Measurements from ENCODE around the gene HAPLN2.
"Not testable (repeated sequence)": the region's sequence is repeated elsewhere in the genome, so short reads cannot be mapped to it uniquely, and the experiment has no call there.

Gene HAPLN2

DNA sequence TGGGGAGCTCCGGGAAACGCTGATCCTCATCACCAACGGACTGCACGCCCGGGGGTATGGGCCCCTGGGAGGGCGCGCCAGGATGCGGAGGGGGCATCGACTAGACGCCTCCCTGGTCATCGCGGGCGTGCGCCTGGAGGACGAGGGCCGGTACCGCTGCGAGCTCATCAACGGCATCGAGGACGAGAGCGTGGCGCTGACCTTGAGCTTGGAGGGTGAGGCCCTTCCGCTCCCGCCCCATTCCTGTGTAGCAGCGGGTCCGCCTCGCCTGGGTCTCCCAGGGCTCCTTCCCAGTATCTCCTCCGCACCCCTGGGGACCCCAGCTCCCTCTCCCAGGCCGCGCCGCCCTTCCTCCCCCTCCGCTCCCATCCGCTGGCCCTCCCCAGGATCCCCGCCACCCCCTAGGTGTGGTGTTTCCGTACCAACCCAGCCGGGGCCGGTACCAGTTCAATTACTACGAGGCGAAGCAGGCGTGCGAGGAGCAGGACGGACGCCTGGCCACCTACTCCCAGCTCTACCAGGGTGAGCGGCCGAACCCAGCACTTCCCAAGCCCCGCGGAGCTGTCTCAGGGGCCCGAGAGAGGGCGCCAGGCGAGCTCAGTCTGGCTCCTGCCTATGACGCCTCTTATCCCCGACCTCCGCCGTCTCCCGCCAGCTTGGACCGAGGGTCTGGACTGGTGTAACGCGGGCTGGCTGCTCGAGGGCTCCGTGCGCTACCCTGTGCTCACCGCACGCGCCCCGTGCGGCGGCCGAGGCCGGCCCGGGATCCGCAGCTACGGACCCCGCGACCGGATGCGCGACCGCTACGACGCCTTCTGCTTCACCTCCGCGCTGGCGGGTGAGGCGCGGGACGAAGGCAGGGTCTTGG, 5.0 kb downstream of the HAPLN2 start:
- peak; percentile 38 for DNase-seq

DNA sequence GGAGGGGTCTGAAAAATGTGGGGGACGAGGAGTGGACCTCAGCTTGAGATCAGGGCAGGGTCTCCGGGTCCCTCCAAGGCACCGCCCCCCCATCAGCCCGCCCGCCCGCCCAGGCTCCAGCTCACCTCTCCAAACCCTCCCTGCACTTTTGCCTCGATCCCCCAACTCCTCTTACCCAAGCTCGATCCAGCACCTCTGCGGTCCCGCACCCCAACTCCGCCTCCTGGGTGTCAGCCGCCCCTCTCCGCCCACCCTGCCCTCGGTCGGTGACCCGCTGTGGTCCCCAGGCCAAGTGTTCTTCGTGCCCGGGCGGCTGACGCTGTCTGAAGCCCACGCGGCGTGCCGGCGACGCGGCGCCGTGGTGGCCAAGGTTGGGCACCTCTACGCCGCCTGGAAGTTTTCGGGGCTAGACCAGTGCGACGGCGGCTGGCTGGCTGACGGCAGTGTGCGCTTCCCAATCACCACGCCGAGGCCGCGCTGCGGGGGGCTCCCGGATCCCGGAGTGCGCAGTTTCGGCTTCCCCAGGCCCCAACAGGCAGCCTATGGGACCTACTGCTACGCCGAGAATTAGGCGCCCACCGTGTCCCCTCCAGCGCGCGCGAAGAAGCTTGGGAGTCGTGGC, 5.7 kb downstream of the HAPLN2 start:
- no peak for DNase-seq

DNA sequence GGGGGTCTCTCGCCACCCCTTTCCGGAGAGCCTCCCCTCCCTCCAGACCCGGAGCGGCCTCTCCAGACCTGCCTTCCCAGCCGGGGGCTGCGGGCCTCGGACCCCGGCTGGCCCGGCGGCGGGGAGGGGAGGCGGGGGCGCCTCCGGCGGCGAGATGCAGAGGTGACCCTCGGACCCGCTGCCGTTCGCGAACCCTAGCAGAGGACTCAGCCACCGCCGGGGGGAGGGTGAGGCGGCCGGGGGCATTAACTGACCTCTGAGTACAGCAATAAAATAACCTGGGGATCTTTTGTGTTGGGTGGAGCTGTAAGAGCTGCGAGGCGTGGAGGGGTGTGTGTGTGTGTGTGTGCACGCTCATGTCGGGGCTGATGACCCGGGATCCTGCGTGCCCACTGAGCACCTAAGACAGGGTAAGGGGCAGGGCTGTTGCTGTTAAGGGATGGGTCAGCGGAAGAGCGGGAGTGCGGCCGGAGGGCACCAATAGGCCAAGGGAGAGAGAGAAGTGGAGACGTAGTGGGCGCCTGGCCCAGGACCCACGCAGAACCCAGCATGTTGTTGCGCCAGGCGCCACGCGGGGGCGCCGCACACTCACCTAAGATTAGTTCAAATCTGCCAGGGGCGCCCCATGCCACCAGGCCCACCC, 6.3 kb downstream of the HAPLN2 start:
- DNase-seq: peak; percentile 38

DNA sequence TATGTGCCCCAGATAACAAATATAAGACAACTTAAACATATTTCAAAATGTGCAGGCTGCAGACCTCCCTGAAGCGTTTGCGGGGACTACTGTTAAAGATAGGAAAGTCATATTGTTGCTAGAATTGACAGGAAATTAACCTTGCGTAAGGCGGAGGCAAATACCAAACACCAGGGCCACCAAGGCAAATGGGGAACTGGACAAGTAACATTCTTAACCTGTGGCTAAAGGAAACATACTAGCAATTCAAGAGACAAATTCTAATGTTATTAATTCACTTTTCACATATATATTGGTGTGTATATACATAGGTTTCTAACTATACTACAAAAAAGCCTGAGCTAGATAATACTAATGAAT, 6.8 kb downstream of the HAPLN2 start:
- no peak for DNase-seq

DNA sequence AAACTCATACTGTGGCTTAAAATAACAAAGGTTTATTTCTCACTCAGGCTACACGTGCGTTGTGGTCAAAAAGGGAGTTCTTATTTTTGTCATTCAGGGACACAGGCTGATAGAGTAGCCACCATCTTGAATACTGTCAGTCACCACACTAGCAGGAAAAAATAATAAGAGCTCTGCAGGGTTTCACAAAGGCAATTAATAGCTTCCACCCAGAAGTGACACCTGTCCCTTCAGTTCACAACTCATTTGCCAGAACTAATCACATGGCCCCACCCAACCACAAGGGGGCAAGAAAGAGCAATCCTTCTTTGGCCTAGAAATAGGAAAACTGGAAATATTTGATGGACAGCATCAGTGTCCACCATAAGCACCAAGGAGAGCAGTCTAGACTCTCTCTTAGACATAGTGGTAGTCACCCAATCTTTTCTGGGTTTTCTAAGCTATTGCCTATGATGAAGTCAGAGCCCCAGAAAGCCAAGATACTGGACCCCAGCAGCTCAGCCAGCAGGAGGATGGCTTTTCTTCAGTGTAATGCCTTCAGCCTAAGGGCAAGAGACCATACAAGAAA, 8.2 kb downstream of the HAPLN2 start:
- DNase-seq: no peak

DNA sequence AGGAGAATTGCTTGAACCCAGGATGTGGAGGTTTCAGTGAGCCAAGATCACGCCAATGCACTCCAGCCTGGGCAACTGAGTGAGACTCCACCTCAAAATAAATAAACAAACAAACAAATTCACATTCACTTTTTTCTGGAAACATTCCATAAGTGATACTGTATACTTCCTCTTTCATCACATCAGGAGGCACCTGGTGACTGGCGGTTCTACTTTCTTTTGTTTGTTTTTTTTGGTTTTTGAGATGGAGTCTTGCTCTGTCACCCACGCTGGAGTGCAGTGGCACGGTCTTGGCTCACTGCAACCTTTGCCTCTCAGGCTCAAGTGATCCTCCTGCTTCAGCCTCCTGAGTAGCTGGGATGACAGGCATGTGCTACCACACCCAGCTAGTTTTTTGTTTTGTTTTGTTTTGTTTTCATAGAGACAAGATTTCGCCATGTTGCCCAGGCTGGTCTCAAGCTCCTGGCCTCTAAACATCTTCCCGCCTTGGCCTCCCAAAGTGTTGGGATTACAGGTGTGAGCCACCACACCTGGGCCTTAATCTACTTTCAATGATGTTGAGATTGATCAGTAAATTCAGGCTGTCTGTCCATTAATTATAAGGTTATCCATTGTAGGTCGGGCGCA, 10.7 kb downstream of the HAPLN2 start:
- no peak for DNase-seq

DNA sequence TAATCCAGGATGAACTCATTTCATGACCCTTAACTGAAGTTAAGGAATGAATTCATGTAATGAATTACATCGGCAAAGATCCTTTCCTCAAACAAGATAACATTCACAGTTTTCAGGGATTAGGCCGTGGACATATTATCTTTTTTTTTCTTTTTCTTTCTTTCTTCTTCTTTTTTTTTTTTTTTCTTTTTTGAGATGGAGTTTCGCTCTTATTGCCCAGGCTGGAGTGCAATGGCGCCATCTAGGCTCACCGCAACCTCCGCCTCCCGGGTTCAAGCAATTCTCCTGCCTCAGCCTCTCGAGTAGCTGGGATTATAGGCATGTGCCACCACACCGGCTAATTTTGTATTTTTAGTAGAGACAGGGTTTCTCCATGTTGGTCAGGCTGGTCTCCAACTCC, 11.9 kb downstream of the HAPLN2 start:
- not testable (repeated sequence) for DNase-seq

DNA sequence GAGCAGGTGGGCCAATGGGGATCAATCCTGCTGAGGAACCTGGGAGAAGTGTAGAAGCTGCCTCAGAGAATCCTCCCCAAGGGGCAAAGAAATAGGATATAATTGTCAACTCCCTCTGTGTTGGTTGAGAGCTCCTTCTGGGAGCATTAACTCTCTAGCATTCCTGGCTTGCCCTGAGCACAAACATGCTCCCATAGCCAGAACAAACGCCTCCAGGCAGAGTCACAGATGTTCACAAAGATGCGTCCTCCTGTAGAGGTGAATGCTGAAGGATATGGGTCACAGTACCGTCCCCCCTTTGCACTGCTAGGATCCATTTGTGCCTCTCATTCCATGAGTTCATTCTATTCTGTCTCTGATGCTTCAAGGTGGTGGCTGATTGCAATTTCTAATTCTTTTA, 13.1 kb downstream of the HAPLN2 start:
- DNase-seq: no peak

DNA sequence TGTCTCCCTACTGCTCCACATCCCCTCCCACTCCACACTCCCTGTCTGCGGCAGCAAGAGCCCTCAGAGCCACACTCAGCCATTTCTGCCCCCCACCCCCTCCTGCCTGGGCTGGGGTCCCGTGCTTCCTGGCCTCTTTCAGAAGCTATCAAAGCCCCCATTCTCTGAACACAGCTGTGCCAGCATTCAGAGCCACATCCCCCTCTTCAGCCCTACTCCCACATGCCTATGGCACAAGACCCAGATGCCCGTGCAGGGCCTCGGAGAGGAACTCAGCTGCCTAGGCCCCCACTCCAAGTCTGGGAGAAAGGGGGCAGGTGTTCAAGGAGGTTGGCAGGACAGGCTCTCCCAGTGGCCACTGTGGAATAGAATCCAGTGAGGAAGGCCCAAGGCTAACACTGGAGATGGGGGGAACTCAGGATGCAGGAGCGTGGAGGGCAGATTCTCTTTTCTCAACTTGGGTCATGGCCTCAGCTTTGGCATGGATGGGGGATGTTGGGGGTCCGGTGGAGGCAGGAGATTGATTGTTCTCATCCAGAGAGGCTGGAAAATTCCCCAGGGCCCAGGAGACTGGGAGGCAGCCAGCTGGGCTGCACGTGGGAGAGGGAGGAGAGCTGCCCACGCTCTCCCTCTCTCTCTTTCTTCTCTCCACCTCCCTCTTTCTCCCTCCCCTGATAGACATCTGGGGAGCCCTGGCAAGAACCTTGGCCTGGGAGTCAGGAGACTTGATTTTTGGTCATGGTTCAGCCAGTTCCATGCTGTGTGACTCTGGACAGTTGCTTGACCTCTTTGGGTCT, 19.2 kb downstream of the HAPLN2 start:
- no peak for DNase-seq

DNA sequence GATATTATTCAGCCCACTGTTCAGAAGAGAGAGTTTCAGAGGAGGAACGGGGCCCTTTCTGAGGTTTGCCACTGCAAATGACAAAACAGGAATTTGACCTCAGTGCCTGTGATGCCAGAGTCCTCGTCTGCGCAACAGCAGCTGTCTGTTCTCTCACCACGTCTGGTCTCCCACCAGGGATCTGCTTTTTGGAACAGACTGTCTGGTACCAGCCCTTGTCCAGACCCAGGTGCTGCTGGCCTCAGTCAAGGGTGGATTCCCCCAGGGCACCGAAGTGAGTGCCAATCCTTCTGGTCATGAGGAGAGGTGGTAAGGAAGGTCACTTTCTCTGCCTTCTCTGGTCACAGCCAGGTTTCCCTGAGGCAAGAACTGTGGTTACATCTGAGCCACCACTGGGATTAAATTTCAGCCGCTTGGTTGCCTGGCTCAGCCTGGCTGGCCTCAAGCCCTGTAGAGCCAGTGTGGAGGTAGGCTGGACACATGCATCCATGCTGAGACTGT, 20.4 kb downstream of the HAPLN2 start:
- DNase-seq: no peak

DNA sequence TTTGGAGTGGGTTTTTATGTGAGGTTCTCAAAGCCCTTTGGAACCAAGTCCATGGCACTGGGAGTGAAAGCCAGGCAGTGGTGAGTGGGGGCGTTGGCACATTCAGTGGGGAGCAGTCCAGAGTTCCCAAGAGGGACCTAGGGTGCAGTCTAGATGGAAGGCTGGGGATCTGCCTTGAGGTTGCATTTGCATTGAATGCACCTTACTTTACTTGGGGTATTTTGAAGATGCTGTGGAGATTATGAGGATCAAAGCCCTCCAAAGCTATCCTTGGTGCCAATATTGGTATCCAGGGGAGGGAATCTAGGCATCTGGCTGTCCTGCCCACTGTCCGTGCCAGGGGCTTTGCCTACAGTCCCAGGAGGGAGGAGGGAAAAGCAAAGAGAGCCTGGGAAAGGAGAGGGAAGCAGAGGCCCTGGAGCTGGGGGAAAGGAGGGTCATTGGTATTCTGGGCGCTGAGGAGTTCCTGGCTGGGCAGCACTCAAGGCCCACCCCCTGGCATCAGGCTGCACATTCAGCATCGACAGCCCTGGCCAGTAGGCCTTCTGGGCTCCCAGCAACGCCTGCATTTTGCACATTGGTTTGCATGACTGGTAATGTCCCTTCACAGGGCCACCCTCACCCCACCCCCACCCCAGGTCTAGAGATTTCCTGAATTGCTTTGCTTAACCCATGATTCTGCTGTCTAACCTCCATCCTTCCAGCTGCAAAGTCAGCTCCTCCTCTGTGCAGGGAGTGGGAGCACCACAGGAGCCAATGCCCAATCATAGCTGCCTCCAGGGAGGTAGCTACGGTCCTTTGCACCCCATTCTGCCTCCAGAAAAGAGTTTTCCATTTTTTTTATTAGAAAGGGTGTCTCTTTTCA, 21.9 kb downstream of the HAPLN2 start:
- DNase-seq: no peak

DNA sequence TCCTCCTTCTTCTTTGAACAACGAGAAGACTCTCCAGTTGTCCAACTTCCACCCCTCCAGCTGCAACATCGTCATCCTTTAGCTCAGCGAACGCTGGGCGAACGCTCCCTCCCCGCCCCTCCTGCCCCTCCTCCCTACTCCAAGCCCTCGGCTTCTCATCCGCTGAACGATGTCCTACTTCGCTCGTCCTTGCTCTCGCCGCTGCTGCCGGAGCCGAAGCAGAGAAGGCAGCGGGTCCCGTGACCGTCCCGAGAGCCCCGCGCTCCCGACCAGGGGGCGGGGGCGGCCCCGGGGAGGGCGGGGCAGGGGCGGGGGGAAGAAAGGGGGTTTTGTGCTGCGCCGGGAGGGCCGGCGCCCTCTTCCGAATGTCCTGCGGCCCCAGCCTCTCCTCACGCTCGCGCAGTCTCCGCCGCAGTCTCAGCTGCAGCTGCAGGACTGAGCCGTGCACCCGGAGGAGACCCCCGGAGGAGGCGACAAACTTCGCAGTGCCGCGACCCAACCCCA, 22.6 kb downstream of the HAPLN2 start, which contains the start of gene BCAN:
Gene BCAN, plus strand, starts transcription at position 357 of the 504 bp plus-strand sequence. CDS start 3,938 bp downstream, outside the sequence.
- DNase-seq: no peak

DNA sequence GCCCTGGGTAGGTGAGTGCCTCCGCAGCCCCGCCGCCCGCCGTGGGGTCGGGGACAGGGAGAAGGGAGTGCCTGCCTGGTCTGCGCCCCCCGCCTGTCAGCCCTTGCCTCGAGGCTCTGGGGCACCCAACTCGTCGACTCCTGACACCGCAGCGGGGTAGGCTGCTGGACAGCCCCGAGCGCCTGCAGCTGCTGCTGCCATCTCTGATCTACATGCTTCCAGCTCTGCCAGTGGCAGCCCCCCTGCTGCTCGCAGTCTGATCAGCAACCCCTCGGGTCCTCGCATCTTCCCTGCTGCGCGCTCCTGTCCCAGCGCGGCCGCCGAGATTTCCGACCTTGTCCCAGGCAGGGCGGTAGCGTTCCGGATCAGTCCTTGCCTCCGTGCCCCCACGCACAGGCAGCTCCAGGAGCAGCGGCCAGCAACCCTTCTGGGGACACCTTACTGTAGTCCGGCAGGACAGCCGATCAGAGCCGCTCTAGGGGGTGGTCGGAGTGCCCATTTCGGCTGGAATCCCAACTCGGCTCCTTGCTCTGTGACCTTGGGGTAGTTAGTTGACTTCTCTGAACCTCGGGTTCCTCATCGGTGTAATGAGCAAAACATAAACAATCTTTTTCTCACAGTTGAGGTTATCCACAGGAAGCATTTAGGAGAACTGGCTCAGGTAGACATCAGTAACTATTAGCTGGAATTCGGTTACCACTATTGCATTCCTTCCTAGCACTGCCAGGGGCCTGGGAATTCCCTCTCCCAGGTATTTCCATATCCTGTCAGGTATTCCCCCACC, 23.2 kb downstream of the HAPLN2 start:
- no peak for DNase-seq

DNA sequence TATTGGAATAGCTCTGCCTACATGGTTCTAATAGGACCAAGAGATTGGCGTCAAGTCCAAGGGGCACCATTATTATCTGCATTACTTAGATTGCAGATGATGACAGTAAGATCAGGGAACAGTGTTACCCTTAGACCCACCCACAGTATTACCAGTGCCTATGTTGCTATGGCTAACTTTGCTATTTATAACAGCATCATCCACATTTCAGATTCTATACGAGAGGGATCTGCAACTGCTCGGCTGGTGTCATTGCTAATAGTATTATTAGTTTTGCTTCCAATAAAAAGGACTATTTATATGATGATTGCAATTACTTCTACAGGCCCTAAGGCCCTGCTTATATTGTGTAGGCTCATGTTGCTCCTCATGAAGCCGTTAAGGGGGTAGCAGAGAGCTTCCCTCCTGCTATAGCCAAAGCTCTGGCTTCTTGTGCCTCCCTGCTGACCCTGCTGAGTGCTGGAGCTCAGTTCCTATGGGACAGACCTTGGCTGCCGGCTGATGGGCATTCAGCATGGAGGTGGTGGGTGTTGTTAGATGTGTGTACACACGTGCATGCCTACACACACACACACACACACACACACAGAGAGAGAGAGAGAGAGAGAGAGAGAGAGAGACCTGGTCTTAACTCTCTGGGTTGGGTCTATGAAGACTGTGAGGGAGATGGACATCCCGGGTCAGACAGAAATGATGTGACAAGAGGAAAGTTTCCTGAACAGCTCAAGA, 24.0 kb downstream of the HAPLN2 start:
- DNase-seq: no peak

DNA sequence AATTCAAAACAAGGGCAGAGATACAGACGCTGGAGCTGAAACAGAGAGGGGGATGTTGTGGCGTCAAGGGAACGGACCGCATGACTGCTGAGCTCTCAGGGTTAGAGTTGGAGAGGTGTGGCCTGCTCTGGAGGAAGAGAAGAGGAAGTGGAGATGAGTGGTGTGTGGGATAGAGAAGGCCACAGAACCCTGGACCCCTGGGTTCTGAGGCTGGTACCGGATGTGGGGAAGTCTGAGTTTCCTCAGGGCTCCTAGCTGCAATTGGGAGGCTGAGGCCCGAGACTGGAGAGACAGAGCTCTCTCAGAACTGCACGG, 24.5 kb downstream of the HAPLN2 start:
- DNase-seq: no peak

DNA sequence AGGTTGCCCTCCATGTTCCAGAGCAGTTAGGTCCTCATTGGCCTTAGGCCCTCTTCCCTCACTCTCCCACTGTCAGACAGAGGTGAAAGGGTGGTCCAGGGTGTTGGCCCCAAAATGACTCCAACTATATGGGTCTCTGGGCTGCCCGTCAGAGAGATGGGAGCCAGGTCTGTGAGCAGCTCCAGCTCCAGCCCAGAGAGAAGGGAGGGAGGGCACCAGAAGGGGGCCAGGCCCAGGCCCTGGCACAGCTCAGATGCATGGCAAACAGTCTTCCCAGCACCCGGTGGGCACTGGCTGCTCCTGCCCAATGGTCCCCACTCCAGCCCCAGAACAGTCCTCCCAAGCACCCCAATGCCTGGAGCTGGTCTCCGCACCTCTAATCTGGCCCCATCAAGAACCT, 24.9 kb downstream of the HAPLN2 start:
- no peak for DNase-seq

DNA sequence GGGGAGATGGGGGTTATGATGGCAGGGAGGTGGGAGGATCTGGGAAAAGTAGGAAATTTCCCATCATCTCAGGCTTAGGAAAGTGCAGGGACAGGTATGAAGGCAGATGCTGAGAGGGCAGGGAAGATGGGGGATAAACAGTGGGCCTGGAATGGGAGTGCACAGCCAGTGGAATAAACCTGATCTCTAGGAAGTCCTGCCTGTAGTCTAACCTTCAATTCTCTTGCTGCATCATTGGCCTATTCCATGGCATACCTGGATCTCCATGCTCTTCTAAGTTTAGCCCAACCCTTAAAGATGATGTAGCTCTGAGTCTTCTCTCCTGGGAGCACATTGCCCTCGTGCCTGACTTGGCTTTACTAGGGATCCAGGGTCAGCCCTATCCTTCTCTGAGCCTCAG, 25.4 kb downstream of the HAPLN2 start:
- no peak for DNase-seq

DNA sequence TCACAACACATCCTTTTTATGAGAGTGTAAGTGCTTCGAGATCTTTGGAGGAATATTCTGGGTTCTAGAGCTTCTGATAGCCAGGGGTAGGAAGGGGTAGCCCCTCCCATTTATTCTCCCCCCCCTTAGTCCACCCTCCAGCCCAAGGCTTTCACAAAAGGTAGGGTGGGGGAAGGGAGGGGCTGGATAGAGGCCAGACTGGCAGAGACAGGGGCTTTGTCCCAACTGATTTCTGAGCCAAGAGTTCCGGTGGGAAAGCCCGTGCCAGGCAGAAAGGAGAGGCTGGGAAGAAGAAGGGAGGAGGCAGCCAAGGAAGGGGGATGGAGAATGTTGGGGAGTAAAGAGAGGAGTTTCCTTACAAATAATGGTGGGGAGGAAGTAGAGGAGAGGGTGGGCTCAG, 25.8 kb downstream of the HAPLN2 start:
- no peak for DNase-seq

DNA sequence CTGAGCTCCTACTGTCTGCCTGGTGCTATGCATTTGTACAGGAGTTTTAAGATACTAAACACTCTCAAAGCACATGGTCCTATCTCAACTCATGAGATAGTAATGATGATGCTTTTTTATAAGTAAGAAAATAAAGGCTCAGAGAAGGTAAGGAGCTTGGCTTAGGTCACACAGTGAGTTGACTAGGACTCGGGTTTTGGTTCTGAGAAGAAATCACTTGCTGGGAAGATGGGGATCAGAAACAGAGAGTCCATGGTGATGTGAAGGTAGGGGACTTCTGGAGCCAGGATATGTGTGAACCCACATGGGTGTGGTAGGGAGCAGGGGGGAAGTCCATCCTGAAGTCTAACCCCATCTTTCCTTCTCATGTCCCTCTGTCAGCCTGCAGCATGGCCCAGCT, 26.5 kb downstream of the HAPLN2 start:
- no peak for DNase-seq

All from stimulated activated CD4-positive, alpha-beta T cell treated with anti-CD3 and anti-CD28 coated beads, Interleukin-1b, Interleukin-23, amount 100 ng/mL, for 48 hours (primary cell).